ENCODE measurements around the gene AGBL1.

DNA sequence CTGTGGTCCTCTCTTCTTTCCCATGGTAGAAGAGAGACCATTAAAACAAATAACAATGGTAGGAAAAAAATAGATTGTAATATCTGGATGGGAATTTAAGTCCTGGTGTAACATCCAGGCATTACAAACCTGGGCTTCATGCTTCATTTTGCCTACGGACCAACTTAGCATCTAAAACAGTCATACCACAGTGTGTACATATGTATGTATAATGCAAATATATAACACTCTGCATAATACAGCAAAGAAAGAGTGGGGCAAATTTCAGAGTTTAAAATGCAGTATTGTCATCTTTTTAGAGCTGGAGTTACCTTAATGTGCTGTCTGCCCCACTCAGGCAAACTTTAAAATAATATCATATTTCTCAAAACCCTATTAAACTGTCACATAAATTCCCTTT lies 298.2 kb downstream of the AGBL1 start:
- TF ChIP-seq POLR2A (IDR thresholded peaks at IDR 0.05), result no peak
- TF ChIP-seq, protein P1, sequence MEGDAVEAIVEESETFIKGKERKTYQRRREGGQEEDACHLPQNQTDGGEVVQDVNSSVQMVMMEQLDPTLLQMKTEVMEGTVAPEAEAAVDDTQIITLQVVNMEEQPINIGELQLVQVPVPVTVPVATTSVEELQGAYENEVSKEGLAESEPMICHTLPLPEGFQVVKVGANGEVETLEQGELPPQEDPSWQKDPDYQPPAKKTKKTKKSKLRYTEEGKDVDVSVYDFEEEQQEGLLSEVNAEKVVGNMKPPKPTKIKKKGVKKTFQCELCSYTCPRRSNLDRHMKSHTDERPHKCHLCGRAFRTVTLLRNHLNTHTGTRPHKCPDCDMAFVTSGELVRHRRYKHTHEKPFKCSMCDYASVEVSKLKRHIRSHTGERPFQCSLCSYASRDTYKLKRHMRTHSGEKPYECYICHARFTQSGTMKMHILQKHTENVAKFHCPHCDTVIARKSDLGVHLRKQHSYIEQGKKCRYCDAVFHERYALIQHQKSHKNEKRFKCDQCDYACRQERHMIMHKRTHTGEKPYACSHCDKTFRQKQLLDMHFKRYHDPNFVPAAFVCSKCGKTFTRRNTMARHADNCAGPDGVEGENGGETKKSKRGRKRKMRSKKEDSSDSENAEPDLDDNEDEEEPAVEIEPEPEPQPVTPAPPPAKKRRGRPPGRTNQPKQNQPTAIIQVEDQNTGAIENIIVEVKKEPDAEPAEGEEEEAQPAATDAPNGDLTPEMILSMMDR (IDR thresholded peaks at IDR 0.05), result no peak
